ENCODE results near the gene TVP23C.
"Not testable (repeated sequence)": the region's sequence is repeated elsewhere in the genome, so short reads cannot be mapped to it uniquely, and the experiment has no call there.

The TVP23C gene

GRCh38 chr17:15510361-15510760, 52.9 kb downstream of the TVP23C start:
- in situ Hi-C loops (cut with HindIII; ENCODE audit: low pct_unique_long_range_greater_than_20kb, low sequenced_read_pairs) = no loop called here
- no peak for TF ChIP-seq JUND (IDR thresholded peaks at IDR 0.05; ENCODE audit: low read depth)
- no peak for DNase-seq (ENCODE audit: low read depth in 1 of 2, low spot score in 1 of 2)

DNA sequence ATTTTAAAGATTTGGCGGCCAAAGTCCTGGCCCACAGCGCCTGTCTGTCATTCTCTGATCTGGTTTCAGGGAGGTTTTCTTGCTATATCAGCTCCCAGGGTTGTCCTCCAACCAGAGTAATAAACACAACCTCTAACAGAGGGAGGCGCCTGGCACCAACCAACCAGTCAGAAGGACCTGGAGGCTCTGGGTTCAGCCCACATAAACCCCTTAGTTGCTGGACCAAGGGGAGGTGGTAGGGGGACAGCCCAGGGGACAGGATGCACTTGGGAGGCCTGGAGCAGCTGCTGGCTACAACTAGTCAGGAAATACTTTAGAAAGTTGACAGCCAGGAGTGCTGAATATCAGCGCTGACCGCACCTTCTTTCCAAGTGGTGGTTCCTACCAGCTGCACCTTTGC, 54.2 kb downstream of the TVP23C start:
- TF ChIP-seq JUND (IDR thresholded peaks at IDR 0.05; ENCODE audit: low read depth) = no peak
- no peak for DNase-seq (ENCODE audit: low read depth in 1 of 2, low spot score in 1 of 2)
- in situ Hi-C loops (cut with HindIII; ENCODE audit: low pct_unique_long_range_greater_than_20kb, low sequenced_read_pairs) = no loop called here

DNA sequence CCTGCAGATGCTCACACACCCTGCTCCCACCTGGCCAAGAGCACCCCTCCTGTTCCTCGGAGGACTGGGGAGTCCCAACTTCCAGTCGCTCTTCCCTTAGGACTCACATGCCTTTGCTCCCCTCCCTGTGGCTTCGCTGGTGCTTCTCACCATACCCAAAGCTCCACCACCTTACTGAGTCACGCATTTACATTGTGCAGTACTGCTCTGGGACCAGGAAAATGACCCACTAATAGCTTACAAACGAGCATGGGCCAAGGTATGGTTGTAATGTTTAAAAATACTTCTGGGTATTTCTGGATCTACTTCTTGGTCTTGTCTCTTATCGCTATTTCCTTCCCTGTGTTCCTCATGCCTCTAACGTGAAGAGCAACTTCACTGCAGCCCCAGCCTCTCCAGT, 54.8 kb downstream of the TVP23C start:
- in situ Hi-C loops (cut with HindIII; ENCODE audit: low pct_unique_long_range_greater_than_20kb, low sequenced_read_pairs) = no loop called here
- TF ChIP-seq JUND (IDR thresholded peaks at IDR 0.05; ENCODE audit: low read depth) = no peak
- no peak for DNase-seq (ENCODE audit: low read depth in 1 of 2, low spot score in 1 of 2)

DNA sequence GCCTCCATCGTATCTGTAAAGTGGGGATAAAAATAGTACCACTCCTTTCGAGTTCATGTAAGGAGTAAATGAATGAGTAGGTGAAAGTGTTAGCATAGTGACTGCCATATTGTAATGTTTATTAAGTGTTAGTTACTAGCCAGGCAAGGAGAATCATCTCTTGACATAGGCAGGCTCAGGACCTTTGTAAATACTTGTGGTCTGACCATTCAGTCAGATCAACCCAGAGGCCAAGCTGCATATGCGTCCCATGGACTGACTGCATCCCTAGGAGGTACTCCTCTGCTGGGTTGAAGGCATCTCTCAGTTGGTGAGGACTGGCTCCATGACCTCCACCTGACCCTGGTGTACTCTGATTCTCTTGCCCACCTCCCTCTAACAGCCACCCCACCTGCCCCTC, 55.4 kb downstream of the TVP23C start:
- DNase-seq (ENCODE audit: low read depth in 1 of 2, low spot score in 1 of 2) = no peak
- no peak for TF ChIP-seq JUND (IDR thresholded peaks at IDR 0.05; ENCODE audit: low read depth)
- in situ Hi-C loops (cut with HindIII; ENCODE audit: low pct_unique_long_range_greater_than_20kb, low sequenced_read_pairs) = no loop called here

GRCh38 chr17:15507001-15507400, 56.3 kb downstream of the TVP23C start:
- TF ChIP-seq JUND (IDR thresholded peaks at IDR 0.05; ENCODE audit: low read depth) = no peak
- DNase-seq (ENCODE audit: low read depth in 1 of 2, low spot score in 1 of 2) = no peak
- in situ Hi-C loops (cut with HindIII; ENCODE audit: low pct_unique_long_range_greater_than_20kb, low sequenced_read_pairs) = no loop called here

DNA sequence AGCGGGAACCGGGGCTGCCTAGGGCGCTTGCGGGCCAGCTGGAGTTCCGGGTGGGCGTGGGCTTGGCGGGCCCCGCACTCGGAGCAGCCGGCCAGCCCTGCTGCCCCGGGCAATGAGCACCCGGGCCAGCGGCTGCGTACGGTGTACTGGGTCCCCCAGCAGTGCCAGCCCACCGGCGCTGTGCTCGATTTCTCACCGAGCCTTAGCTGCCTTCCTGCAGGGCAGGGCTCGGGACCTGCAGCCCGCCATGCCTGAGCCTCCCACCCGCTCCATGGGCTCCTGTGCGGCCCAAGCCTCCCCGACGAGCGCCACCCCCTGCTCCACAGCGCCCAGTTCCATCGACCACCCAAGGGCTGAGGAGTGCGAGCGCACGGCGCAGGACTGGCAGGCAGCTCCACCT, 57.6 kb downstream of the TVP23C start:
- DNase-seq (ENCODE audit: low read depth in 1 of 2, low spot score in 1 of 2); in situ Hi-C loops (cut with HindIII; ENCODE audit: low pct_unique_long_range_greater_than_20kb, low sequenced_read_pairs): not testable (repeated sequence)

GRCh38 chr17:15503731-15504130, 59.6 kb downstream of the TVP23C start:
- no peak for DNase-seq (ENCODE audit: low read depth in 1 of 2, low spot score in 1 of 2)
- in situ Hi-C loops (cut with HindIII; ENCODE audit: low pct_unique_long_range_greater_than_20kb, low sequenced_read_pairs) = no loop called here
- no peak for TF ChIP-seq JUND (IDR thresholded peaks at IDR 0.05; ENCODE audit: low read depth)

DNA sequence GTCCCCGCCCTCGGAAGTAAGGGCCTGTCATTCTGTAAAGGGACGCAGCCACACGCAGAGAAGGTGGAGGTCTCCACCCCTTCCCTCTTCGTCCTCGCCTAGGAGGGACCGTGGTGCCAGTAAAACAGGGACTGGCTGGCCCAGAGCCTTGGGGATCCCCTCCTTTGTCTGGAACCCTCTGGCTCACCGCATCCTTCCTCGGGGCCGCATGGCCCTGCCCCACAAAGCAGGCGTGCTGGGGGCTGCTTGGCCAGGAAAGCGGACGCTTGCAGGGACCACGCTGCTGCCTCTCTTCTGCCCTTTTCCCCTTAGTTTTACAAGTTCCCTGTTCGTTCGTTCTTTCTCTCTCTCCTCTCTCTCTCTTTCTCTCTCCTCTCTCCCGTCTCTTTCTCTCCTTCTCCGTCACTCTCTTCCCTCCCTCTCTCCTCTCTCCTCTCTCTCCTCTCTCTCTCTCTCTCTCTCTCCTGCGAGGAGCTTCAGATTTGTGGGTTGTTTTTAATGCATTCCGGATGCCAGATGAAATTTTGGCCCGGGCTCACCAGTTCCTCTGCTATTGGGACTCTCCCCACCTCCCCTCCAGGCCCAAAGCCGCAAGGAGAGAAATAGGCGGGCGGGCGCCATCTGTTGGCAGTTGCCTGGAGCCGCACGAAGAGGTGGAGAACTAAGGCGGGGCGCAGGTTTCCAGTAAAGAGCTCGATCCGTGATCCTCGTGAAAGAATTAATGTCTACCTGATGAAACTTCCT, 60.7 kb downstream of the TVP23C start:
- no peak for TF ChIP-seq JUND (IDR thresholded peaks at IDR 0.05; ENCODE audit: low read depth)
- in situ Hi-C loops (cut with HindIII; ENCODE audit: low pct_unique_long_range_greater_than_20kb, low sequenced_read_pairs) = no loop called here
- DNase-seq (ENCODE audit: low read depth in 1 of 2, low spot score in 1 of 2) = peak; percentile 58 to 68

DNA sequence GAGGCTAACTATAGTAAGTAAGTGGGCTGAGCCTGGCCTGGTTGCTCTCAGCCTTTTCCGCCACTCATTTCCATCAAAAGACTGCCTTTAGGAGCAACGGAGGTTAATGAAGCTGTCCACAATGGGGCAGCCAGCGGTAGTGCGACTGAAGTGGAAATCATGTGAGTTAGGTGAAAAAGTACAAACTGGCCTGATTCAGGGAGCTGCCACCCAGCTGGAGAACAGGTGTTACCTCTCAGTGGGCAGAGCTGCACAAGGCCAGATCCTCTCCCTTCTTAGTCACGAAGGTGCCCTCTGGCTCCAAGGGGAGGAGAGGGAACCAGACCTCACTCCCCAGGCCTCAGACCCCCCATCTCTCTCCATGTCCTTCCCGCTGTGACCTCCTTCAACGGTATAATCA, 61.5 kb downstream of the TVP23C start:
- DNase-seq (ENCODE audit: low read depth in 1 of 2, low spot score in 1 of 2) = no peak
- in situ Hi-C loops (cut with HindIII; ENCODE audit: low pct_unique_long_range_greater_than_20kb, low sequenced_read_pairs) = no loop called here

DNA sequence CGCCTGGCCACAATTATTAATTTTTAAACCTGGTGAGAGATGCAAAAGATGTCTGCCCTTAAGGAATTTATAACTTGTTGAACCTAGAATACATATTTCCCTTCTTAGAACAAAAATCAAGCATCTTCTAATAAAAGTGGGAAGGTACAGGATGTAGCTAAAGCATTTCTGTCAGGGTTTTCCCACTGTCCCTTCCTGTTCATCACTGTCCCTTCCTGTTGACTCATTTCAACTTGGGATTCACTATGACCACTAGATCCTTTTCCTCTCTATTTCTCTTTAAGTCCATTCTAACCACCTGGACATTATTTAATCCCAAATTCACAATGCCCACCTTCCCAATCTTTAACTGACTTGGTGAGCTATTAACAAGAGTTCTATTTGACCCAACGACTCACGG, 62.0 kb downstream of the TVP23C start:
- no peak for DNase-seq (ENCODE audit: low read depth in 1 of 2, low spot score in 1 of 2)
- in situ Hi-C loops (cut with HindIII; ENCODE audit: low pct_unique_long_range_greater_than_20kb, low sequenced_read_pairs) = no loop called here
- TF ChIP-seq JUND (IDR thresholded peaks at IDR 0.05; ENCODE audit: low read depth) = no peak

More for the DNA sequence above, 61.5 kb downstream of the TVP23C start:
- no peak for TF ChIP-seq JUND (IDR thresholded peaks at IDR 0.05; ENCODE audit: low read depth)

GRCh38 chr17:15498107-15498506, 65.2 kb downstream of the TVP23C start:
- TF ChIP-seq JUND (IDR thresholded peaks at IDR 0.05; ENCODE audit: low read depth) = no peak
- in situ Hi-C loops (cut with HindIII; ENCODE audit: low pct_unique_long_range_greater_than_20kb, low sequenced_read_pairs) = no loop called here
- peak in 1 of 2 experiments; percentile 25 for DNase-seq (ENCODE audit: low read depth in 1 of 2, low spot score in 1 of 2)

GRCh38 chr17:15496735-15497670, 66.3 kb downstream of the TVP23C start:
- no peak for DNase-seq (ENCODE audit: low read depth in 1 of 2, low spot score in 1 of 2)
- TF ChIP-seq JUND (IDR thresholded peaks at IDR 0.05; ENCODE audit: low read depth) = no peak
- in situ Hi-C loops (cut with HindIII; ENCODE audit: low pct_unique_long_range_greater_than_20kb, low sequenced_read_pairs) = no loop called here

DNA sequence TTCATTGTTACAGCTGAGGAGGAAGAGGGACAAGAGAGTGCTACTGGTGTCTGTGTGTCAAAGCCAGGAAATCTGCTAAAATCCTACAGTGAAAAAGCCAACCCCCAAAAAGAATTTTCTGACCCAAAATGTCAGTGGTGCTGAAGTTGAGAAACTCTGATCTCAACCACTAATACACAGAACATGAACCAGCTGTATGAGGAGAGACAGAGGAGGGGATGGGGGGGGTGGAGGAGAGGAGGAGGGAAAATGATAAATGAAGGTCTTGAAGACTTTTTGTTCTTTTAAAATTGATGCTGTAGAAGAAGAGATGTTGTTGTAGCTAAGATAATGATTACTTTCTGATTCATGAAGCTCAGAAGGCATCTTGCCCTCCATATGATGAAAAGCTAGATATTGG, 68.5 kb downstream of the TVP23C start:
- in situ Hi-C loops (cut with HindIII; ENCODE audit: low pct_unique_long_range_greater_than_20kb, low sequenced_read_pairs) = no loop called here
- no peak for DNase-seq (ENCODE audit: low read depth in 1 of 2, low spot score in 1 of 2)
- no peak for TF ChIP-seq JUND (IDR thresholded peaks at IDR 0.05; ENCODE audit: low read depth)

All from T47D (cell line).